Islet precursor cell (in vitro differentiated cells): ENCODE measurements around the gene EFNA4.
A peak's percentile ranks its signal among the peaks of the same experiment; 100 is the strongest.
"Not testable (repeated sequence)": the region's sequence is repeated elsewhere in the genome, so short reads cannot be mapped to it uniquely, and the experiment has no call there.

Source experiments
- DNase-seq: peaks from one replicate; pipeline ENCODE4 v3.0.0-alpha.2; 2018

EFNA4 gene

DNA sequence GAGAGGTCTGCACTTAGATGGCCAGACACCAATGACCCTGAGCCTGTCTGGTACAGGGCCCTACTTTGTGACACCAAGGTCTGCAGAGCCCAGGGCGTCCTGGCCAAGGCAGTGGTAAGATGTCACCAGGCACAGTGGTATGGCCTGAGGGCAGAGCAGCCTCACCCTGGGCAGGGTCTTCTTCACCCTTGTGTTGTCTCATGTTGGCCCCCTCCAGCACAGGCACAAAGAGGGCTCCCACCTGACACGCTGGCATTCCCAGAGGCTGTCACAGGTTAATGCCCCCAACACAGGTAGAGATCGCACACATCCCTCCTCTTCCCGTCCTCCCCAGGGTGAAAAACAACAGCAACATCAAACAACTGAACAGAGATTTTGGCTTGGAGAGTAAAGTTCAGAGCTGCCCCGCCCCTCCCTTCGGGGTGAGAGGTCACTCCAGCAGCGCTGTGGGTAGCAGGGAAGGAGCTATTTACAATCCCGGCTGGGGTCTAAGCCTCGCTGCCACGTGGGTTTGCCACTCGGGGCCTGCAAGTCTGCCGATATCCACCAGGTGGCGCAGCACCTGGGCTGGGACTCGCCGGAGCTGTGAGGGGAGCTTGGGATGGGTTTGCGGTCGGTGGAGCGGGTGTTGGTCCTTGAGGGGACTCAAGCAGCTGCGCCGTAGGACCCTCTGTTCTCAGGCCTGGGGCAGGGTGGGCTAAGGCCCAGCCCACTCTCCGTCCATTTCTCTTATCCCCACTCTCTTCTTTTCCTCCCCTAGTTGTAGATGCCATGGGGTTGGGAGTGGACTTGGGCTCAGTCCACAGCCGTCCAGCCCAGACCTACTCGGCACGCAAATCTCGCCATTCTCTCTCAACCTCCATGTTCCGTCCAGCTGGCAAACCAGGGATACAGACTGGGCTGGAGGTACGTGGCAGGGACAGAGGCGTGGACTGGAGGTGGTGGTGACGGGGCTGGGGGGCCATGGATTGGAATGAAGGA, 27.8 kb downstream of the EFNA4 start:
- peak; percentile 93 for DNase-seq

DNA sequence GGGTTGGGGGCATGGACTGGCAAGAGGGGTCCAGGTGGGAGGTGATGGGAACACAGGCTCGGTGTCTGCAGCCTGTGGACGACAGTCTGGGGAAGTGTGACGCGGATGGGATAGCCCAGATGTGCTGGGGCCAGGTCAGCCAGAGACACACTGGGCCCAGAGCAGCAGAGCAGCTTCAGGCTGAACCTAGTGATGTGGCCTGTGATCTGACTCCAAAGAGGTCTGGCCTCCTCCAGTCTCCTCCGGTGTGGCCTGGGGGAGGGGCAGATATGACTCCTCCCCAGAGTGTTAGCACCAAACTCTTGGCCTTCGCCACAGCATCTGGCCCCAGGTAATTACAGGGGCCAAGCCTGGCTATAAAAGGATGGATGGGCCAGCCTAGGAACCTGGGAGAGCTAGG, 28.6 kb downstream of the EFNA4 start:
- peak; percentile 66 for DNase-seq

DNA sequence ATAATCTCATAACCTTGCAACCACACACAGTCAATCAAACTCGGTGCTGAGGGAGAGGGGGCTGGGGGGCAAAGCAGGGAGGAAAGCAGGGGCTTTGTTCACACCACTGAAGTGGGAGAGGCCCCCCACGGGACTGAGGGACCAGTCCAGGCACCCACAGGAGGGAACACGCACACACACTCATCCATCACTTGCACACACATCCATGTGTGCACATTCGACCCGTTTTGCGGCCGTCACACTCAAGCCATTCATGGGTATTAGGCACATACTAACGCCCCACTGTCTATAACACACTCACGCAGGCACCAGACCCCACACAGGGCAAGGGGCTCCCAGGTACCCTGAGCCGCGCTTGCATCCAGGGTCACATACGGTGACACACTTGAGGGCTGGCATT, 29.1 kb downstream of the EFNA4 start:
- no peak for DNase-seq

DNA sequence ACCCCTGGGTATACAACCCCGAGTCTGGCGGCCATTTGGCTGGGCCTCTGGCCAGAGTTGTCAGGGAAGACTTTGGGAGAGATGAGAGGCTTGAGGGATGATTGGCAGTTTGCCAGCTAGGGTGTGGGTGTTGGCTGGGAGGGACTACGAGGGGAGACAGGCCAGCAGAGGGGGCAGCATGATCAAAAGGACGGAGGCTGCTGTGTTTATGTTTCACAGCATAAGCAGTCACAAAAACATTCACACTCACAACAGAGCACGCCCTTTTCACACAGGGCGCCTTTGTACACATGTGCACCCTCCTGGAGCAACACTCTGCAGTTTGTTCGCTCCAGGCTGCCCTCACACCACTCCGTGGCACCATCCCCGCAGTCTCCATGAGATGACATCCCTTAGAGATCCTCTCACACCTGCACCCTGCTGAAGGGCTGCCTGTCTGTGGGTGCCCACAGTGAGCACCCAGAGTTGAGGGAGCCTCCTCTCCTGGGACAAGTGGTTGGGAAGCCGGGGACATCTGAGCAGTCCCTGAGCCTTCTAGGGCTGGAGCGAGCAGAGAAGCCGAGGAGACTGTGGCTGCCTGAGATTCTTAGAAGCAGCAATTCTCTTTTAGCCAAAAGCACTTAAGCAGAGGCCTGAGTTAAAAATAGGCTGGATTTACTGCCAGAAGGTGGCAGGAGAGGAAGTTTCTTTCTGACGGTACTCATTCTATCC, 30.5 kb downstream of the EFNA4 start:
- no peak for DNase-seq

DNA sequence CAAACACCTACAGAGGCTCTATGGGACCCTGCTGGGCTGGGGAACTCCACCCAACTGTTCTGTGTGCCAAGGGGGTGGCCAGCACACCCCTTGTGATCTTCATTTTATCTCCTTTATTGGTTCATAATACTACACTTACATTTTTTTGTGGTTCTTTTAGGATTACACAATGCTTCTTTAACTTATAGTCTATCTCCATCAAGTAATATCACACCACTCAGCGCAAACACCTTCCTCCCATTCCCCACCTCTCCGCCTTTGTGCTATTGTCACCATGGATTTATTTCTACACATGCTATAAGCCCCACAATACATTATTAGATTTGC, 31.0 kb downstream of the EFNA4 start:
- DNase-seq = no peak

DNA sequence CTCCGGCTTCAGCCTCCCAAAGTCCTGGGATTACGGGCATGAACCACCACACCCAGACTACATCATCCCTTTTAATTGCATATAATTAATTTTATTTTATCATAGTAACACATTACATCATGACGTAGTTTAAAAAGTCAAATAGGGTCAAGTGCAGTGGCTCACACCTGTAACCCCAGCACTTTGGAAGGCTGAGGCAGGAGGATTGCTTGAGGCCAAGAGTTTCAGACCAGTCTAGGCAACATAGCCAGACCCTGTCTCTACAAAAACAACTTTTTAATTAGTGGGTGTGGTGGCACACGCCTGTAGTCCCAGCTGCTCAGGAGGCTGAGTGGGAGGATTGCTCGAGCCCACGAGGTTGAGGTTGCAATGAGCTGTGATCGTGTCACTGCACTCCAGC, 35.8 kb downstream of the EFNA4 start:
- no peak for DNase-seq

DNA sequence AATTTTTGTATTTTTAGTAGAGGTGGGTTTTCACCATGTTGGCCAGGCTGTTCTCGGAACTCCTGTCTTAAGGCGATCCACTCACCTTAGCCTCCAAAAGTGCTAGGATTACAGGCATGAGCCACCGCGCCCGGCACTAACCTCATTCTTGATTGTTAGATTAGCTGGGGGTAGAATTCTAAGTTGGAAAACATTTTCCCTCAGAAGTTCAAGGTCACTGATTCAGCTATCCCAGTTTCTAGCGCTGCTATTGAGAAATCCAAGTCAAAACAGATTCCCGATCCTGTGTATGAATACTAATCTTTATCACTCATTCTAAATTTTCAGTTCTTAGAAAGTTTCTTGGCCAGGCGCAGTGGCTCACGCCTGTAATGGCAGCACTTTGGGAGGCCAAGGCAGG, 39.8 kb downstream of the EFNA4 start:
- DNase-seq = no peak

DNA sequence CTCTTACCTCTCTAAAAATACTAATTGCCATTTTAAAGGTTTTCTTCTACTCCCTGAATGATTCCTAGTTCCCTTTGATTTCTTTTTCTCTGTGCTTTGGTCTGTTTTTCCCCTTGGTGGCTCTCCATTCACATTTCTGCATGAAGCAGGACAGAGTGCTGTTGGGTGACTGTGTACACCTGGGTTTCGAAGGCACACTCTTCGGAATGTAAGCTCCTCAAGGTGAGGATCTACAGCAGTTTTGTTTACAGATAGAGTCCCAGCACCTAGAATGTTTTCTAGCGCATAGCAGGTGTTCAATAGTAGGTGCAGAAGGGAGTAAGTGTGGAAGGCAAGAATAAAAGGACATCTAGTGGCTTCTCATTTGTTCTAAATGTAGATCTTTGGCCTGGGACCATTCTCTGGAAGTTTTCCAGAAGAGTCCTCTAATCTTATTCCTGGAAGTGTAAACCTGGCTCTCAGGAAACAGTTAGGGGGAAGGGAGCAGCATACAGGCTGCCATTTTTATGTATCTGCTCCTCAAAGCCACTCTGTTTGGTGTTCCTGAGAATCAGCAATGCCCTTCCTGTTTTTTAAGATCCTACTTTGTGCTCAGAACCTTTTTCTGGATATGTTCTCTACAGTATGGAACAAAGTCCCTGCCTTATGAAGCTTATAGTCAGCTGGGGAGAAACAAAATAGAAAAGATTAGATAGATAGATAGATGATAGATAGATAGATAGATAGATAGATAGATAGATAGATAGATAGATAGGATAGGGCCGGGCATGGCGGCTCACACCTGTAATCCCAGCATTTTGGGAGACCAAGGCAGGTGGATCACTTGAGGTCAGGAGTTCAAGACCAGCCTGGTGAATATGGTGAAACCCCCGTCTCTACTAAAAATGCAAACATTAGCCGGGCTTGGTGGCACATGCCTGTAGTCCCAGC, 41.3 kb downstream of the EFNA4 start:
- DNase-seq = no peak

DNA sequence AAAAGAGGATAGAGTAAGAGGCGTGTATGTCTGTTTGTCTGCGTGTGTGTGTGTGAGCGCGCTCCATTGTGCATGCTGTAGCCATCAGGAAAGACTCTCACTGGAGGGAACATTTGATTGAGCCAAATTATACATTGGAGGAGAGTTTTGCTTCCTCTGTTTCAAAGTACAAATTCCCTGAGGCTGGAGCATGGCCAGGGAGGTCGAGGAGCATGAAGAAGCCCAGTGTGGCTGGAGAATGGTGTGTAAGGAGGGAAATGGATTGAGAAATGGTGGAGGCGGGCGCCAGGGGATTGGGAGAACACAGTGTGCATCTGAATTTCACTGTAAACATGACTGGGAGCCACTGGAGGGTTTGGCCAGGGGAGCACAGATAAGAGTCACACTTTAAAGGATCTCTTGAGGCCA, 42.1 kb downstream of the EFNA4 start:
- no peak for DNase-seq

DNA sequence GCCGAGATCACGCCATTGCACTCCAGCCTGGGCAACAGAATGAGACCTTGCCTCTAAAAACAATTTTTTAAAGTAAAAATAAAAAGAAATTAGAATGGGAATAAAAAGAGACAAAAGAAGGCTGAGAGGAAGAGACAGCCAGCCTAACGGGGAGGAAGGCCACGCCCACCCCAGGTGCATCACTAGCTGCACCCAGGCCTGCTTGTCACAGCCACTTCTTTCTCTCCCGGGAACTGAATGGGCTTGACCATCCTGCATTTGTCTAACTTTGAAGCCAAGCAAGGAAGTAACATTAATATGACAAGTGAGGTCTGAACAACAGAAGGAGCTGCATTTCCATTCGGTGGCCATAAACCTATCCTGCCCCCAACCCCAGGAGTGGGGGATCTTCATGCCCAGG, 43.3 kb downstream of the EFNA4 start:
- no peak for DNase-seq

DNA sequence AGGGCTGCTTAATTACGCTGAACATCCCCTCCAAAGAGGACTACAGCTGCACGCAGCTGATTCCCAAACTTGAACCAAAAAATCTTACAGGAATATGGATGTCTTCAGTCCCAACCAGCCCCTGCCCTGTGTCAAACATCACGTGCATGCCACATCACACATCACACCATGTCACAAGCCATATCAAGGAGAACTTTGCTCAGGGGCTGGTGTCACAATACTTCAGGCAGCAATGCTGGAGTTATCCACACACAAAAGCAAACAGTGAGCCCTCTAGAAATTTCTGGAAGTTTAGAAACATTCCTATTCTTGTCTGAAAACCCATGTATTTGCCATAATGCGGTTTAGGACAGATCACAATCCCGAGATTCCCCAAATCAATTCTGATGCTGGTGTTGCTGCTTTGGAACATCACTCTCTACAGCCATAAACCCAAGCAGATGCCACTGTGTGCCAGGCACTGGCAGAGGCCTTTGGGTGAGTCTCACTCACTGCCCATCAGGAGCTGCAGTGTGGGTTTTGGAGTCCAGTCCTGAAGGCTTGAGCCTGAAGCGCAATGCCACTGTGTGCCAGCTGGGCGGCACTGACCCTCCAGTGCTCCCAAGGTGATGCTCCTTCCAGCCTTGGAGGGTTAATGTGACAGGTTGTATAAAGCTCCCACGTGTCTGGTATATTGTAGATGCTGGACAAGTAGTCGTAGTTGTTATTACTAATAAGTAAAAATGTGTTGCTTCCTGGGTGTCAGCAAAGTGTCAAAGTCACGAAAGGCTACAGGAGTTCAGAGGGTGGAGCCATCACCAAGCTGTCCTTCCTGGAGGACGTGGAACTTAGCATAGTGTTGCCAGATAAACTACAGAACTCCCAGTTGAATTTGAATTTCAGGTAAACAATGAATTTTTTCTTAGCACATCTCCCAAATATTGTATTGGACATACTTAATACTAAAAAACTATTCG, 44.0 kb downstream of the EFNA4 start:
- DNase-seq = no peak

DNA sequence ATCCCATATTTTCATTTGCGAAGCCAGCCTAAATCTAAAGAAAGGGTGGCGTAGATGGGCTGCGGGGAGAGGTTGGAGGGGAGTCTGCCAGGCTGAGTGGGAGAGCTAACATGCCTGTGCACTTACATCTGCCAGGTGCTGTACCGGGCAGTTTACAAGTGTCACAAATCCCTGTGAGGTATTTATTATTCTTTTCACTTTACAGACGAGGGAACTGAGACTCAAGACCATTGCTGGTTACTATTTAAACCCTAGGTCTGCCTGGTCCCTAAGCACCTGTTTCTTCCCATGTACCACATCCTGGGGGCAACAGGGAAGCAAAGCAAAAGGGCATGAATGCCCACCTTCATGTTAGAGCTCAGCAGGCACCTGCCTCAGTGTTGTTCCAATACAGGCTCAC, 44.8 kb downstream of the EFNA4 start:
- DNase-seq = no peak

DNA sequence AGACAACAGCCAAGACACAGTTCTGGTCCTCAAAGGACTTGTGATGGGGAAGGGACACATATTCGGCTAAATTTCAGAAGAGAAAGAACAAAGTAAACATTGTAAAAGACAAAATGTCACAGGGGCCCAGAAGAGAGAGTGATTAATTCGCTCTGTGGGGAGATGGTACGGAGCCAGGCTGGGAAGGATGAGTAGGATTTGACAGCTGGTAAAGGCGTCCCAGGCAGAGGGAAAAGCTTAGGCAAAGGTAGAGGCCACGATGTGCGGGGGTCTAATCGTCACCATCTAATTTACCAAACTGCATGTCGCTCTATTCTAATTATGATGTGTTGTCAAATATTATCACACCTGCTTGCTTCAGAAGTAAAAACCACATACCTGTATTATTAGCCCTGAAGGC, 46.8 kb downstream of the EFNA4 start:
- DNase-seq = no peak

DNA sequence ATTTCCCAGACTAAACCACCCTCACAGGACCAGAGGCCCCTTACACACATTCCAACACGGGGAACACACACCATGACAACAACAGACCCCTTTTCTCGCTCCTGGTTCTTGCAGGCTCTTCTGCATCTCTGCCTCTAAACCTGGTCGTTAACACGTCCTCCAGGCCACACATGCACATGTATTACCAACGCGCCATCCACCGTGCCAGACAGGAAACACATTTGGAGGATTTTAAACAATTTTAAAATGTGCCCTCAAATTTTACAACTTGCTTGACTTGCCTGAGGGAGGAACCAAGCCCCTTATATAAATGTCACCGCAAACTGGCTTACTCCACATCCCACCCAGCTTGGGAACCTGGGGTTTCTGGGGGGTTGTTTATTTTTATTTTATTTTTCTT, 47.3 kb downstream of the EFNA4 start:
- DNase-seq = no peak

DNA sequence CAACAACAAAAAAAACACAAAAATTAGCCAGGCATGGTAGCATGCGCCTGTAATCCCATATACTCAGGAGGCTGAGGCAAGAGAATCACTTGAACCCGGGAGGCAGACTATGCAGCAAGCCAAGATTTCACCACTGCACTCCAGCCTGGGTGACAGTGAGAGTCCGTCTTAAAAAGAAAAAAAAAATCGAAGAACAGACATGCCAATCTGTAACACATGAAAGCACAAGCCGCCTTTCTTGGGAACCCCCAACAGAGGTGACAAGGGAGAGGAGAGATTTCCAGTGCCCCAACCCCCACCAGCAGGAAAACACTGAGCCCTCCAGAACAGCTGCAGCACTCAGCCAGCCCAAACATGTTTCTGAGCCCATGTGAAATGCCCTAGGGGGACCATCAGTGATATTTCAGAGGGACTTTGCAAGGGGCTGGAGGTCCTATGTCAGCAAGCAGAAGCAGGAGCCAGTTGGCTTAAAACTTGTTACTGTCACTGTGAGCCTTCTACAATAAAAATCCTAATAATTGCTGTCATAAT, 50.0 kb downstream of the EFNA4 start:
- no peak for DNase-seq

DNA sequence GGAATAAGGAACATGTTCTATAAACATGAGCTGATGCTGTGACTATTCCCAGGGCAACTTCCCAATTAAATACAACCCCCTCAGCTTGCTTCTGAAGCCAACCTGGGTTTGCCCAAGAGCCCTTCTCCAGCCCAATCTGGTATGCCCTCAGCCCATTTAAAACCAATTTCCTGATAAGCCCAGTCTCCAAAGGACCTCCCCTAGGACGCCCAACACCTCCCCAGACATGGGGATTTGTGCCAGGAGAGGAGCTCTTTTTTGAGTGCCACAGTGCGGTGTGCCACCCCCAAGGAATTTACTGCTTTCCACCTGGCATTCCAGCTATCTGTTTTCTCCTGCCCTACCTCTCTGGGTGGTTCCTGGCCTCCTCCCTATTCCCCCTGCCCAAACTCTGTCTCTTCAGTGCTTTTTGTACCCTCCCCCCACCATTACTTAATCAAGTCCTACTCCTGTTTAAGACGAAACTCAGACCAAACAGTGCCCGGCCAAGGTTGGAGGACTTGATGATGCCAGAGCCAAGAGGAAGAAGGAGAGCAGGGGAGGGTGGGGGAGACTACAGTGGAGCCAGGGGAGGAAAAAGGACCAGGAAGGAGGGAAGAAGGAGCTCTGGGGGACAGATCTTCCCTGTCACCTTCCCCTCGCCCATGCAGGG, 52.7 kb downstream of the EFNA4 start:
- no peak for DNase-seq

DNA sequence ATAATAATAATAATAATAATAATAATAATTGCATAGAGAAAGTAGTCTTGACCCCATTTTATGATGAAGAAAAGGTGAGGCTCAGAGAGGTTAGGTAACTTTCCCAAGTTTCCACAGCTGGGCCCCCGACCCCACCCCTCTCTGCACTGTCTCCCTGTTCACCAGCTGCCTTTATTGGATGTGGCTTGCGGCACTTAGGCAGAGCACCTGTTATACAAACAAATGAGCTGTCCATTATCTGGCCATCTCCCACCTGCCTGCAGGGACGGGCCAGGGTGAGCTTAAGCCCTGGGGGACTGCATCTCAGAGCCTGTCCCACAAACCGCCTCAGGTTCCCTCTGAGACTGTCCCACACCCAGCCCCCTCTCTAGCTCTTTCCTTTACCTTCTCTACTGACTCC, 54.1 kb downstream of the EFNA4 start:
- DNase-seq = peak; percentile 71

DNA sequence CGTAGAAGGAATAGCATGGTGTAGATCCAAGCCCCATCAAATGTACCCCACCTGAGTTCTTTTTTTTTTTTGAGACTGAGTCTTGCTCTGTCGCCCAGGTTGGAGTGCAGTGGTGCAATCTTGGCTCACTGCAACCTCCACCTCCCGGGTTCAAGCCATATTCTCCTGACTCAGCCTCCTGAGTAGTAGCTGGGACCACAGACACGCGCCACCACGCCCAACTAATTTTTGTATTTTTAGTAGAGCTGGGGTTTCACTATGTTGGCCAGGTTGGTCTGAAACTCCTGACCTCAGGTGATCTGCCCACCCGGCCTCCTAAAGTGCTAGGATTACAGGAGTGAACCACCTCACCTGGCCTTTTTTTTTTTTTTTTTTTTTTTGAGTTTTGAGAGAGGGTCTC, 54.5 kb downstream of the EFNA4 start:
- not testable (repeated sequence) for DNase-seq
